ENCODE measurements around the gene PFKFB4.

DNA sequence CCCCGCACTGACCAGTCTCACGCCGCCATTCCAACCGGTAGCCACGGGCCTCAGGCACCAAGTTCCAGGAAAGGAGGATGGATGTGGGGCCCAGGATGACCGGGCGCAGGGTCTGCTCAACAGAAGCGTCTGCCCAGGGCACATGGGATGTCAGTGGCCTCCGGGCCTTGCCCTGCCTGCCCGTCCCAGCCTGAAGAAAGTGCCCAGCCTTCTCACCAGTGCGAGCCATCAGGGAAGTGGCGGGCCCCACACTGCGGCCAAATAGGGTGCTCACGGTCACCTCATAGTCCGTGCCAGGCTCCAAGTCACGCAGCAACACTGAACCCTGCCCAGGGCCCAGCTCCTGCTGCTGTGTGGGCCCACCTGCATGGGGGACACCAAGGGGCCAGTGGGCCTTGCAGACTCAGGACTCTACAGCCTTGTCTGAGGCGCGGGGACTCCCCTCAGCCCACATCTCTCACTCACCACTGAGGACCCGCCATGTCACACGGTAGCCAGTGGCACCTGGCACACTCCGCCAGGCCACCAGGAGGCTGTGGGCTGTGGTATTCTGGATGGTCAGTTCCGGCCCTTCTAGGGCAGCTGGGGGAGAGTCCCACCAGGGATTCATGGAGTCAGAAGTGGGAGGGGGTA is 35.4 kb upstream of the PFKFB4 start:
- TF ChIP-seq, protein P1, sequence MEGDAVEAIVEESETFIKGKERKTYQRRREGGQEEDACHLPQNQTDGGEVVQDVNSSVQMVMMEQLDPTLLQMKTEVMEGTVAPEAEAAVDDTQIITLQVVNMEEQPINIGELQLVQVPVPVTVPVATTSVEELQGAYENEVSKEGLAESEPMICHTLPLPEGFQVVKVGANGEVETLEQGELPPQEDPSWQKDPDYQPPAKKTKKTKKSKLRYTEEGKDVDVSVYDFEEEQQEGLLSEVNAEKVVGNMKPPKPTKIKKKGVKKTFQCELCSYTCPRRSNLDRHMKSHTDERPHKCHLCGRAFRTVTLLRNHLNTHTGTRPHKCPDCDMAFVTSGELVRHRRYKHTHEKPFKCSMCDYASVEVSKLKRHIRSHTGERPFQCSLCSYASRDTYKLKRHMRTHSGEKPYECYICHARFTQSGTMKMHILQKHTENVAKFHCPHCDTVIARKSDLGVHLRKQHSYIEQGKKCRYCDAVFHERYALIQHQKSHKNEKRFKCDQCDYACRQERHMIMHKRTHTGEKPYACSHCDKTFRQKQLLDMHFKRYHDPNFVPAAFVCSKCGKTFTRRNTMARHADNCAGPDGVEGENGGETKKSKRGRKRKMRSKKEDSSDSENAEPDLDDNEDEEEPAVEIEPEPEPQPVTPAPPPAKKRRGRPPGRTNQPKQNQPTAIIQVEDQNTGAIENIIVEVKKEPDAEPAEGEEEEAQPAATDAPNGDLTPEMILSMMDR (IDR thresholded peaks at IDR 0.05) = no peak
- TF ChIP-seq POLR2AphosphoS5 (IDR thresholded peaks at IDR 0.05) = no peak
